HepG2 (cell line): ENCODE measurements around the gene PRSS36. TPM values are rescaled to one million over a fixed set of nuclear protein-coding genes. Genes with fewer than 3 reads are reported as not detected.

Experiments used
- BORCS8-MEF2B ChIP-seq: sonication (generic); formaldehyde crosslinking; IDR thresholded peaks from 2 replicates; pipeline ENCODE4 v1.8.0; 2022; ENCODE audit warnings: mild to moderate bottlenecking, missing genetic modification reagents
- FOXP4 ChIP-seq: sonication (generic); formaldehyde crosslinking; IDR thresholded peaks from 2 replicates; pipeline ENCODE4 v1.4.0; 2020; ENCODE audit warnings: missing genetic modification reagents
- HHEX ChIP-seq: IDR thresholded peaks from 2 replicates; pipeline ENCODE4 v1.6.1; 2016; ENCODE audit warnings: control low read depth
- HINFP ChIP-seq: sonication (generic); formaldehyde crosslinking; IDR thresholded peaks from 2 replicates; pipeline ENCODE4 v1.4.0; 2020; ENCODE audit warnings: low read depth, mild to moderate bottlenecking, missing genetic modification reagents
- HNF4G ChIP-seq, 2 experiments: sonication (generic) in 1 of 2; formaldehyde crosslinking in 1 of 2; IDR thresholded peaks; 2 replicates each; pipeline versions ENCODE4 v1.4.0 to v1.6.1; 2011 to 2020; ENCODE audit warnings: borderline replicate concordance in 2 of 2, low read depth in 2 of 2, mild to moderate bottlenecking in 2 of 2, low read length in 1 of 2, missing genetic modification reagents in 1 of 2, moderate library complexity in 1 of 2
- HNRNPLL ChIP-seq: fragments of 200-400 bp; formaldehyde crosslinking; IDR thresholded peaks from 2 replicates; pipeline ENCODE4 v1.6.1; 2017; ENCODE audit warnings: mild to moderate bottlenecking, low read depth, low read length; ENCODE audit not compliant: poor library complexity, severe bottlenecking
- ISL2 ChIP-seq: sonication (generic); formaldehyde crosslinking; IDR thresholded peaks from 2 replicates; pipeline ENCODE4 v1.5.0; 2020; ENCODE audit warnings: missing genetic modification reagents
- KDM6A ChIP-seq: IDR thresholded peaks from 2 replicates; pipeline ENCODE4 v1.6.1; 2016; ENCODE audit warnings: low read depth
- KLF15 ChIP-seq: sonication (generic); formaldehyde crosslinking; IDR thresholded peaks from 2 replicates; pipeline ENCODE4 v1.8.1; 2023; ENCODE audit warnings: borderline replicate concordance, mild to moderate bottlenecking, inconsistent platforms, missing genetic modification reagents, mixed read lengths
- MLXIP ChIP-seq: sonication (generic); formaldehyde crosslinking; IDR thresholded peaks from 2 replicates; pipeline ENCODE4 v1.9.0; 2021; ENCODE audit warnings: missing genetic modification reagents, borderline replicate concordance
- SALL2 ChIP-seq: sonication (generic); formaldehyde crosslinking; IDR thresholded peaks from 2 replicates; pipeline ENCODE4 v1.8.1; 2023; ENCODE audit warnings: mild to moderate bottlenecking, missing genetic modification reagents, inconsistent platforms
- TERF1 ChIP-seq: sonication (generic); formaldehyde crosslinking; IDR thresholded peaks from 2 replicates; pipeline ENCODE4 v1.8.0; 2022; ENCODE audit warnings: mild to moderate bottlenecking, missing genetic modification reagents, moderate library complexity
- TFDP1 ChIP-seq: IDR thresholded peaks from 2 replicates; pipeline ENCODE4 v1.6.1; 2016; ENCODE audit warnings: missing compliant biosample characterization, missing genetic modification reagents, borderline replicate concordance
- THAP11 ChIP-seq: IDR thresholded peaks from 2 replicates; pipeline ENCODE4 v1.6.1; 2016; ENCODE audit warnings: missing biosample characterization, missing genetic modification reagents
- TP53 ChIP-seq: sonication (generic); formaldehyde crosslinking; conservative IDR thresholded peaks from 2 replicates; pipeline ENCODE4 v1.4.0; 2020; ENCODE audit warnings: missing genetic modification reagents
- ZNF432 ChIP-seq: sonication (generic); formaldehyde crosslinking; IDR thresholded peaks from 2 replicates; pipeline ENCODE4 v1.5.0; 2020; ENCODE audit warnings: missing genetic modification reagents, mild to moderate bottlenecking, borderline replicate concordance
- ZNF572 ChIP-seq: sonication (generic); formaldehyde crosslinking; IDR thresholded peaks from 2 replicates; pipeline ENCODE4 v1.5.1; 2020; ENCODE audit warnings: mild to moderate bottlenecking, missing genetic modification reagents
- ZNF589 ChIP-seq: sonication (generic); formaldehyde crosslinking; conservative IDR thresholded peaks from 2 replicates; pipeline ENCODE4 v1.8.0; 2022; ENCODE audit warnings: mild to moderate bottlenecking, moderate library complexity, missing genetic modification reagents
- polyA plus RNA-seq, 8 experiments: library from polyadenylated mRNA; depleted of rRNA in 3 of 8; stranded (reverse) in 7 of 8; unstranded in 1 of 8; fragments of >200 nt; fragmentation: Illumina TruSeq in 4 of 8; extraction: Trizol in 4 of 8; gene quantifications; 2 replicates each; pipeline versions ENCODE4 v1.2.1 to v1.2.3, GENCODE V29; 2011 to 2016; ENCODE audit warnings: low read depth in 4 of 8, missing spikeins in 1 of 8, mixed read lengths in 1 of 8; ENCODE audit not compliant: insufficient read depth in 1 of 8
- total RNA-seq, 5 experiments: library from RNA; depleted of rRNA; stranded (reverse); fragments of >200 nt; fragmentation: Illumina TruSeq; extraction: Trizol; gene quantifications; 2 replicates each; pipeline ENCODE4 v1.2.3, GENCODE V29; 2016; ENCODE audit warnings: low read depth in 1 of 5

Gene PRSS36
- total and polyA plus RNA-seq, 2 of the 13 experiments (the other 11 are each of a cell fraction or from before 2014, with no cell fraction given) = 1.5 to 2.1 TPM

- TF ChIP-seq HINFP (CRISPR knock-in tag) = peak; percentile 95
- peak; percentile 77 for TF ChIP-seq HNRNPLL
- TF ChIP-seq ISL2 = peak; percentile 91
- no peak for TF ChIP-seq ZNF432 (CRISPR knock-in tag)
- TF ChIP-seq TERF1 = 0 out of 2 replicates have a peak, but pooled peaks have one; percentile 77
- peak; percentile 98 for TF ChIP-seq BORCS8-MEF2B
- peak; percentile 25; the same call in 1 of the 2 replicates for TF ChIP-seq ZNF572 (CRISPR knock-in tag)
- peak; percentile 72 for TF ChIP-seq ZNF589 (CRISPR knock-in tag)
- TF ChIP-seq TFDP1 (CRISPR knock-in tag) = peak; percentile 93; the same call in 1 of the 2 replicates
- TF ChIP-seq KLF15 (CRISPR knock-in tag) = peak; percentile 92
- no peak for TF ChIP-seq HHEX
- peak; percentile 79 for TF ChIP-seq FOXP4 (CRISPR knock-in tag)
- TF ChIP-seq HNF4G (IDR thresholded peaks at IDR 0.05; ENCODE audit: borderline replicate concordance, low read depth, low read length) = peak; percentile 32; the same call in 1 of the 2 replicates
- peak; percentile 60; the same call in 1 of the 2 replicates for TF ChIP-seq HNF4G (CRISPR knock-in tag; IDR thresholded peaks at IDR 0.05; ENCODE audit: borderline replicate concordance, low read depth)
- peak; percentile 77; the same call in 1 of the 2 replicates for TF ChIP-seq TP53 (CRISPR knock-in tag)
- TF ChIP-seq MLXIP = peak; percentile 100
- peak; percentile 95 for TF ChIP-seq SALL2 (CRISPR knock-in tag)
- peak; percentile 65; the same call in 1 of the 2 replicates for TF ChIP-seq KDM6A (CRISPR knock-in tag)
- TF ChIP-seq THAP11 (CRISPR knock-in tag) = peak; percentile 94
Measured at GRCh38 chr16:31105677-31106213, 44.1 kb downstream of the PRSS36 start (continued).
